ENCODE results near the gene LMTK2.
A peak's percentile ranks its signal among the peaks of the same experiment; 100 is the strongest.

DNA sequence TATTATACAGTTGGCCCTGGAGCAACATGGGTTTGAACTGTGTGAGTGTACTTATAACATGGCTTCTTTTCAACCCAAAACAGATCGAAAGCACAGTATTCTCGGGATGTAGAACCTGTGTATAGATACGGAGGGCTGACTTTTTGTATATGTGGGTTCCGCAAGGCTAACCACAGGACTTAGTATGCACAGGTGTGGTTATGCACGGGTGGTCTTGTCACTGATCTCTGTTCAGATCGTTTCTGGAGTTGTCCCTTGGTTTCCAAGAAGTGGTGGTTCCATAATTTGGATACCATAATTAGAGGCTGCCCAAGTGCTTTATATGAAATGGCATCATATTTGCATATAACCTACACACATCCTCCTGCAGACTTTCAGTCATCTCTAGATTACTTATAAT lies 93.7 kb downstream of the LMTK2 start:
- TF ChIP-seq, protein P1, sequence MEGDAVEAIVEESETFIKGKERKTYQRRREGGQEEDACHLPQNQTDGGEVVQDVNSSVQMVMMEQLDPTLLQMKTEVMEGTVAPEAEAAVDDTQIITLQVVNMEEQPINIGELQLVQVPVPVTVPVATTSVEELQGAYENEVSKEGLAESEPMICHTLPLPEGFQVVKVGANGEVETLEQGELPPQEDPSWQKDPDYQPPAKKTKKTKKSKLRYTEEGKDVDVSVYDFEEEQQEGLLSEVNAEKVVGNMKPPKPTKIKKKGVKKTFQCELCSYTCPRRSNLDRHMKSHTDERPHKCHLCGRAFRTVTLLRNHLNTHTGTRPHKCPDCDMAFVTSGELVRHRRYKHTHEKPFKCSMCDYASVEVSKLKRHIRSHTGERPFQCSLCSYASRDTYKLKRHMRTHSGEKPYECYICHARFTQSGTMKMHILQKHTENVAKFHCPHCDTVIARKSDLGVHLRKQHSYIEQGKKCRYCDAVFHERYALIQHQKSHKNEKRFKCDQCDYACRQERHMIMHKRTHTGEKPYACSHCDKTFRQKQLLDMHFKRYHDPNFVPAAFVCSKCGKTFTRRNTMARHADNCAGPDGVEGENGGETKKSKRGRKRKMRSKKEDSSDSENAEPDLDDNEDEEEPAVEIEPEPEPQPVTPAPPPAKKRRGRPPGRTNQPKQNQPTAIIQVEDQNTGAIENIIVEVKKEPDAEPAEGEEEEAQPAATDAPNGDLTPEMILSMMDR (IDR thresholded peaks at IDR 0.05; ENCODE audit: insufficient read depth, low read length, poor library complexity, severe bottlenecking): no peak
- TF ChIP-seq EZH2phosphoT487 (conservative IDR thresholded peaks at IDR 0.05; ENCODE audit: low read length): peak; percentile 97

Data from SU-DHL-6 (cell line).